ENCODE results near the gene PITPNC1.
A peak's percentile ranks its signal among the peaks of the same experiment; 100 is the strongest.
"Not testable (repeated sequence)": the region's sequence is repeated elsewhere in the genome, so short reads cannot be mapped to it uniquely, and the experiment has no call there.

PITPNC1 gene

DNA sequence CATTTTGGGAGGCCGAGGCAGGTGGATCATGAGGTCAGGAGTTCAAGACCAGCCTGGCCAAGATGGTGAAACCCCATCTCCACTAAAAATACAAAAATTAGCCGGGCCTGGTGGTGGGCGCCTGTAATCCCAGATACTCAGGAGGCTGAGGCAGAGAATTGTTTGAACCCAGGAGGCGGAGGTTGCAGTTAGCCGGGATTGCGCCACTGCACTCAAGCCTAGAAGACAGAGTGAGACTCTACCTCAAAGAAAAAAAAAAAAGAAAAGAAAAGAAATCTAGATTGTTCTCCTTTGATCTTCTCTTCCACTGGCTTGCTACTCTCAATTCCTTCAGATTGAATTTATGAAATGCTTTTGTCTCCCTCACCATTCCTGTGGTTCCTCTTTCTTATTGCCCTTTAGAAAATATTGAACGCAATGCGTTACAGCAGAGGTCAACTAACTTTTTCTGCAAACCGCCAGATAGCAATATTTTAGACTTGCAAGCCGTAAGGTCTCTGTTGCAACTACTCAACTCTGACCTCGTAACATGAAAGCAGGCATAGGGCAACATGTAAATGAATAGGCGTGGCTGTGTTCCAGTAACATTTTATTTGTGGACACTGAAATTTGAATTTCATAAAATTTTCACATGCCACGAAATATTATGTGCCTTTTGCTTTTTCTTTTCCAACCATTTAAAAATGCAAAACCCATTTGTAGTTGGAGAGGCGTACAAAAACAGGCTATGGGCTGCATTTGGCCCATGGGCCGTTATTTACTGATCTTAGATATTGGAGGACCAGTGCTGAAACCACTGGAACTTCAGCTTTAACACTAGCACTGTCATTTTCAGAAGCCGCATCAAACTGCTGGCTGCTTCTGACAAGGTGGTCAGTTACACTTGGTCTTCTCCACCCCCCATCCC is 24.8 kb downstream of the PITPNC1 start:
- DNase-seq: no peak

GRCh38 chr17:67403065-67403464 is 26.0 kb downstream of the PITPNC1 start:
- DNase-seq: no peak

DNA sequence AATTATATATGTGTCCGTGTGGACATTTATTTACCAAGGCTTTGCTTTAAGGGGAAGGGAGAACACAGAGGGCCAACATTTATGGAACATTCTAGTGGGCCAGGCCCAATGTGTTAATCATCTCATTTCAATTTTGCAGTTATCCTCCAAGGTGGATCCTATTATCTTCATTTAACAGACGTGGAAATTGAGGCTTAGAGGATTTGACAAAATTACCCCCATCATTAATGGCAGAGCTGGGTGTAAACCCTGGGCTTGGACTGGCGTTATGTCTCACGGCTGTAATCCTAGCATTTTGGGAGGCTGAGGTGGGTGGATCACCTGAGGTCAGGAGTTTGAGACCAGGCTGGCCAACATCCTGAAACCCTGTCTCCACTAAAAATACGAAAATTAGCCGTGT is 26.4 kb downstream of the PITPNC1 start:
- DNase-seq: no peak

DNA sequence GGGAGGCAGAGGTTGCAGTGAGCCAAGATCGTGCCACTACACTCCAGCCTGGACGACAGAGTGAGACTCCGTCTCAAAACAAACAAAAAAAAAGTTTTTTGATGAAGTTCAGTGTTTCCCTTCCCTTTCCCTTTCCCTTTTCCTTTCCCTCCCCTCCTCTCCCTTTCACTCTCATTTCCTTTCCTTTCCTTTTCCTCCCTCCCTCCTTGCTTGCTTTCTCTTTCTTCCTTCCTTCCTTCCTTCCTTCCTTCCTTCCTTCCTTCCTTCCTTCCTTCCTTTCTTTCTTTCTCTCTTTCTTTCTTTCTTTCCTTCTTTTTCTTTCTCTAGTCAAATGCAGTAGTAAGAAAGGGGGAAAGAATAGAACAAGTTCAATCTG is 31.4 kb downstream of the PITPNC1 start:
- DNase-seq: not testable (repeated sequence)

DNA sequence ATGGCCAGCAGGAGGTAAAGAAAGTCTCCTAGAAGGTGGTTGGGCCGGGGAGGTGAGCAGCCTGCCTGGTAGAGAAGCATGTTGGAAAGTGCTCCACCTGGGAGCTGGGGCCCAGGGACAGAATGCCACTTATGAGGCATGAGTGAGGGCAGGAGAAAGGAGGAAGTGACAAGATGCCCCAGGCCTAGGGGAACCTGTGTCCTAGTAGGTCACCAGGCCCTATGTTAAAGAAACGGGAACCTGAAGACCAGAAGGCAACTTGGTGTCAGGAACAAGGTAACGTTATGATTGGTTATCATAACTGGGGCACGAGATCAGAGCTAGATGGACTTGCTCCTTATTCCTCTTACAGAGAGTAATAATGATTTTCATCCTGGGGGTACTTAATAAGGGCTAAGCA is 34.3 kb downstream of the PITPNC1 start:
- no peak for DNase-seq

DNA sequence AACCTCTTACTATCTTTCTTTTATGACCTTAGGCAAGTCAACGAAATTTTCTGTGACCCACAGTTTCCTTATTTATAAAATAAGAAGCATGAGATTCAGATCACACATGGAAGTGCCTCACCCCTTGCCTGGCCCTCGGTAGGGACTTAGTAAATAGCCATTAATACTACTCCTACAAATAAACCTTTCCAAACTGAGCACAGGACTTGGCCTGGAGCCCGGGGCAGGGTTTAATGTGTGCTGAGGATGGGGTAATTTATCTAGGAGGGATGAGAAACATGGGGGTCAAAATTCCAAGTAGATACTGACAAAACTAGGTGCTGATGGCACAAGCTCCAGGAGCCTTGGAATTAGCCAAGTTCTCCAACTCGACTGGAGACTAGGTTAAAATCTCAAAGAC is 35.0 kb downstream of the PITPNC1 start:
- DNase-seq: no peak

DNA sequence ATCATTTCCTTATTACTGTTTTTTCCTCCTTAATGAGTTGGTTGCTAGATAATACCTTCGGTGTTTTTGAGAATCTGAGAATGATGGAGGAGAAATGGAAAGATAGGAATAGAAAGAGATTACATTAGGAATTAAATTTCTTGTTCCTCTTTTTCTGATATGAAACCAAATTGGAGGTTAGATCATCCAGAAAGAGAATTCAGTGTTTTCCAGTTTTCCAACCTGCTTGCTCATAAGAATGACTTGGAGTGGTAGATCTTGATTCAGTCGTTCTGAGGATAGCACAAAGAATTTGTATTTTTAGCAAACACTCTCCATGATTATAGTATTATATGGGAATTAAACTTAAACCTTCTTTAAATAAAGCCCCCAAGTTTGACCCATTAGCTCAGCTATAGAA is 35.9 kb downstream of the PITPNC1 start:
- no peak for DNase-seq

DNA sequence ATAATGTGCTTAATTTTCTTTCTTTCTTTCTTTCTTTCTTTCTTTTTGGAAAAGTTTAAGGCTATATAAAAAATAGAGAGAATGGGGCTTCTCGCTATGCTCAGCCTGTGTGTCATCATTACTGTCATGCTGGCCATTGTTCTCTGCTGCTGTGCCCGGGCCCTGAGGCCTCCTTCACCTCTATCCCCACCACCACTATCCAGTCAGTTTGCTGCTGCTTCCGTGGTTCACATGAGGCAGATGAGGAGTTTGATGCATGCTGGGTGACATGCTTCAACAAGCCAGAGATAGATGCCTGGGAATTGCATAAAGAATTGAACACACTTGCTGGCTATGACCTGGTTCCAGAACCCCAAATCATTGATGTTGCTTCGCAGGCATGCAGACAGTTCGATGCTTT is 36.3 kb downstream of the PITPNC1 start:
- DNase-seq: no peak

- DNase-seq: no peak
Observed at GRCh38 chr17:67414130-67414529, 37.0 kb downstream of the PITPNC1 start.

DNA sequence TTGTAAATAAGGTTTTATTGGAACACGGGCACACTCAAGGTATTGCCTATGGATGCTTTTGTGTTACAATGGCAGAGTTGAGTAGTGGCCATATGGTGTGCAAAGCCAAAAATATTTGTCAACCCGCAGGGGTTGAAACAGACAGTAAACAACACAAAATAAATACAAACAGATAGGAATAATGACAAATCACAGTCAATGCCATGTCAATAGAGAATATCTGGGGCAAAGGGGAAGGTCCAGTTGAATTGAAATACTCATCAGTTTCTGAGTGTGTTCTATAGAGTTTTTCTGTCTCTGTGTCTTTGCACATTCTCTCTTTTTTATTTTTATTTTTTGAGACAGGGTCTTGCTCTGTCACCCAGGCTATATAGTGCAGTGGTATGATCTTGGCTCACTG is 37.5 kb downstream of the PITPNC1 start:
- DNase-seq: no peak

- no peak for DNase-seq
Observed at GRCh38 chr17:67415291-67415690, 38.2 kb downstream of the PITPNC1 start.

DNA sequence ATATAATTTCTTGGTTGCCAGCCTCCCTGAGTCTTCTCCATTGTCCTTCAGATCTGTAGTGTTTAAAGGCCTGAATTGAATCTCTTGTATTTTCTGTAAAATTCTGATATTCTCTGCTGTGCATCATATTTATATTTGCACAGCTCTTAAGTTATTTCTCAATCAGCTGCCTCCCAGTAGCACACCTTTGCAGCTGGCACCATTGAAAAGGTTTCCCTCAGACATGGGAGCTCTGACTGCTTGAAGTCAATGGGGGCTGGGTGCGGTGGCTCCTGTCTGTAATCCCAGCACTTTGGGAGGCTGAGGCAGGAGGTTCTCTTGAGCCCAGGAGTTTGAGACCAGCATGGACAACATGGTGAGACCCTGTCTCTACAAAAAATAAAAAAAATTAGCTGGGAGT is 40.4 kb downstream of the PITPNC1 start:
- DNase-seq: no peak

- no peak for DNase-seq
Observed at GRCh38 chr17:67420994-67421393, 43.9 kb downstream of the PITPNC1 start.

- peak in 3 of 4 experiments; percentile 11 to 30 (median 13) for DNase-seq
Observed at GRCh38 chr17:67421869-67422273, 44.8 kb downstream of the PITPNC1 start.

DNA sequence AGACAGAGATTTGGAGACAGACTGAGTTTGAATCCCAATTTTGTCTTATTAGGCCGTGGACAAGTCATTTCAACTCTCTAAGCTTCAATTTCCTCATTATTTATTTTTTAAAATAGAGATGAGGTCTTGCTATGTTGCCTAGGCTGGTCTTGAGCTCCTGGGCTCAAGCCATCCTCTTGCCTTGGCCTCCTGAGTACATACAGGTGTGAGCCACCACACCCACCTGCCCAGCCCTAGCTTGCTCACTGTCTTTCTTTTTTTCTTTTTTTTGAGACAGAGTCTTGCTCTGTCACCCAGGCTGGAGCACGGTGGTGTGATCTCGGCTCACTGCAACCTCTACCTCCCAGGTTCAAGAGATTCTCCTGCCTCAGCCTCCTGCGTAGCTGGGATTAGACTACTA is 45.2 kb downstream of the PITPNC1 start:
- DNase-seq: not testable (repeated sequence)

DNA sequence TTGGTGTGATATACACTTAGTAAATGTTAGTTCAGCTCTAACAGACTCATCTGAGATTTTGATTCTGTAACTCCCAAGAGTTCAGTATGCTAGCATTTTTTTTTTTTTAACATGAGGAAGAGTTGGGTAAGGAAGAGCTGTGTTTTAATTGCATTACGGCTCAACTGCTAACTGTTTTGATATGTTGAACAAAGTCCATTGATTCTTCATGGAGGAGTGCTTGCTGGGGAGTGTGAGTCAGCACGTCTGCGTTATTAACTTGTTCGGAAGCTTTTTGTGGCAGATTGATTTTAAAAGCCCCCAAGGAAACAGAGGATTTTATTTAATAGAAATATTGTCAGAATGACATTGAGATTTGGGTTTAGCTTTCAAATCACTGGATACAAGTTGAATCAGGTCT is 45.8 kb downstream of the PITPNC1 start:
- DNase-seq: no peak

GRCh38 chr17:67425571-67426160 is 48.6 kb downstream of the PITPNC1 start:
- DNase-seq: no peak

DNA sequence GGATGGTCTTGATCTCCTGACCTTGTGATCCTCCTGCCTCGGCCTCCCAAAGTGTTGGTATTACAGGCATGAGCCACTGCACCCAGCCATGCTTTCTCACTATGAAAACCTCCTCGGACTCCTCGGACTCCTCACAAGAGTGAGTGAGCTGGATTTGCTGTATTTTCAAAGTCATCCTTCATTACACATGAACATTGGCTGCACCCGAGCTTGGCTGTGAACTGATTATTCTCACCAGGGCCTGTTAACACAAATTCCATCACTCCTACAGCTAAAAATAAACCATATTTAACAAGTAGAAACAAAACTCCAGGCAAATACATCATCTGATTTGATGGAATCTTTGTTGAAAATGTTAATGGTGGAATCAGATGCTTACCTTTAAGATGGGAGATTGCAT is 50.3 kb downstream of the PITPNC1 start:
- no peak for DNase-seq

- not testable (repeated sequence) for DNase-seq
Observed at GRCh38 chr17:67430515-67430914, 53.4 kb downstream of the PITPNC1 start.

DNA sequence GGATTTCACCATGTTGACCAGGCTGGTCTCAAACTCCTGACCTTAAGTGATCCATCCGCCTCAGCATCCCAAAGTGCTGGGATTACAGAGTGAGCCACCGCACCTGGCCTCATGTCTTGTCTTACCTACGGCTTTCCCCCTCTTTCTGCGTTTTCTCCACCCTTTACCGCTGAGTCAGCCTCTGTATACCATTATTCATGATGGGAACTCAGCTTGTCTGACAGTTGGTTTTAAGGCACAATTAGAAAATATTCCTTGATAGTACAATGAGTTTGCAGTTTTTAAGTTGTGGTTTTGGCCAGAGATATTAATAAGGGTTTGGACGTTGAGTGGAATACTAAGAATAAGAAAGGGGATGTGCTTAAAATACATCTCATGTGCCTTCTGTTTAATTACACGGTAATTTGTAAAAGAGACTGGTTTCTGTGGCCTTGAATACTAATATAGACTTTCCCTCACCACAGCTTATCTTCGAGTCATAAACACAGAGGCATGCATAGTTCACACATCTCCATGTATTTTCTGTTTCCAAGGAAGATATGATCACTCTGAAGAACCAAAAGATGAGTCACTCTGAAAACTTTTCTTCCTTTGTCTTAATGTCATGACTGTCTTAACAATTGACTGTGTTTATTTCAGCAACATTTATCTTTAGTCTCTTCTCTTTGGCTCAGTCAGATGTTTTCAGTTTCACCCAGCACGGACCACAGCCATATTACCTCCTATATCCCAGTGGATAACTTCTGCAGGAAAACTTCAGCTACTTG is 54.4 kb downstream of the PITPNC1 start:
- DNase-seq: no peak

- DNase-seq: no peak
Observed at GRCh38 chr17:67433248-67433924, 56.3 kb downstream of the PITPNC1 start.

DNA sequence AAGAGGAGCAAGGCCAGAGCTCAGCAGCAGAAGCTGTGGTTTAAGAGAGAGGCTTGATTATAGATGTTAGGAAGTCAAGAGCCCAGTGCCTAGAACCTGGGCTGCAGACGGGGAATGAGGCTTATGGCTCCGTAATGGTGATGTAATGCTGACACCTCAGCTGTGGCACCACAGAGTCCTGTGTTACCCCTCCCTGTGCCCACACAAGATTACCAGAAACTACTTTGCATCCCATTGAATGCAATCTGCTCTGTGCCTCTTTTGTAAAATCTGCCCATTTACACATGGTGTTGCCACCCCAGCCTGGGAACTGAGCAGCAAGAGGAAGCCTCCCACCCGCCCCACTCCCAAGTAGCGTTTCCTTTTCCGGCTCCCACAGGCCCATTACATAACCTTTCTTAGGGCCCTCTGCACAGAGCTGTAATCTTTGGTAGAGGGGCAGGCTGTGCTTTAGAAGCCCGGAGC is 57.0 kb downstream of the PITPNC1 start:
- DNase-seq: no peak

DNA sequence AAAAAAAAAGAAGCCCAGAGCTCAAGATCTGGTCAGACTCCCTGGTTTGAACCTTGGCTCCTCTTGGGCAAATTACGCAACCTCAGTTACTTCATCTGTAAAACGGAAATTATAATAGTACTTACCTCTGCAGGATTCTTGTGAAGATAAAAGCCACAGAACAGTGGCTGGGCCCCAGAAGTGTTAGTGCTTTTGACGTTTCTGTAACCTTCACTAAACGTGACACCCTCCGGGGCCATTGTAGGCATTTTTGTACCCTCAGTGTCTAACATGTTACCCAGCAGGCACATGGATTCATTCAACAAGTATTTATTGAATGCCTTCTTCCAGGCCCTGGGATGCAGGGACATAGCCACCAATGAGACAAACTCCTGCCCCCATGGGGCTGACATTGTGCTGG is 58.0 kb downstream of the PITPNC1 start:
- peak in 1 of 4 experiments; percentile 4 for DNase-seq

Data from activated CD4-positive, CD25-positive, alpha-beta regulatory T cell (primary cell).